HG02852 (cell line): ENCODE results near the gene EVI5.
A peak's percentile ranks its signal among the peaks of the same experiment; 100 is the strongest.

ENCODE experiments used
- ATAC-seq: cut with Tn5 transposase; IDR thresholded peaks from one replicate; pipeline ENCODE4 v1.9.1; 2021; ENCODE audit warnings: mild to moderate bottlenecking, moderate library complexity; ENCODE audit not compliant: unreplicated experiment

EVI5 gene

GRCh38 chr1:92465256-92465647, 319.7 kb downstream of the EVI5 start:
- ATAC-seq, result no peak

DNA sequence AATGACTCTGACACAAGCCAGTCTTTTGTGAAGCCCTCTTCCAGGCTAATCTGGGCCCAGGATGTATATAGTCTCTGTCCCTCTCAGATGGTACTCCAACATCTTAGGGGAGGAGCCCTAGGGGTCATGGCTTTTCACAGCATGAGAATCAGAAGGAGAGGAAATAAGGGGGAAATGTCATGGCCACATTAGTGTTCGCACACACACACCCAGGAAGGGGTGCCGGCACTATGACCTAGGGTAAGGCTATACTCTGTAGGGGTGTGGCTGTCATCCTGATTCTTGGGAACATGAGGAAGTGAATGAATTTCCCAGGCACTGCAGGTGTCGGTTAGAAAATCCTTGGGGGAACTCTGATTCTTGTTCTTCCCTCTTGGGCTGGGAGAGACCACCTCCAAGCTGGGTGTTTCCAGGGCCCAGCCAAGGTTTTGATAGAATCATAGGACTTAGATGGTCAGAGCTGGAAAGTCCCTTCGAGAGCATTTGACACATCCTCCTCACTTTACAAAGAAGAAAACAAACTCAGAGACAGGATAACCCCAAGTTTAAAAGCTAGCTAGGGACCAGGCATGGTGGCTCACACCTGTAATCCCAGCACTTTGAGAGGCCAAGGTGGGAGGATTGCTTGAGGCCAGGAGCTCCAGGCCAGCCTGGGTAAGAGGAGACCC, 320.2 kb downstream of the EVI5 start:
- ATAC-seq, result no peak

GRCh38 chr1:92461364-92462097, 323.4 kb downstream of the EVI5 start:
- ATAC-seq, result peak; percentile 53

GRCh38 chr1:92459871-92460320, 325.0 kb downstream of the EVI5 start:
- no peak for ATAC-seq
